GM19468 (cell line): ENCODE measurements around the gene EGR4.

ENCODE experiments used
- ATAC-seq: cut with Tn5 transposase; IDR thresholded peaks from one replicate; pipeline ENCODE4 v1.9.1; 2021; ENCODE audit warnings: mild to moderate bottlenecking, moderate library complexity, moderate number of reproducible peaks; ENCODE audit not compliant: unreplicated experiment; ENCODE audit errors: extremely low read depth

EGR4 gene

DNA sequence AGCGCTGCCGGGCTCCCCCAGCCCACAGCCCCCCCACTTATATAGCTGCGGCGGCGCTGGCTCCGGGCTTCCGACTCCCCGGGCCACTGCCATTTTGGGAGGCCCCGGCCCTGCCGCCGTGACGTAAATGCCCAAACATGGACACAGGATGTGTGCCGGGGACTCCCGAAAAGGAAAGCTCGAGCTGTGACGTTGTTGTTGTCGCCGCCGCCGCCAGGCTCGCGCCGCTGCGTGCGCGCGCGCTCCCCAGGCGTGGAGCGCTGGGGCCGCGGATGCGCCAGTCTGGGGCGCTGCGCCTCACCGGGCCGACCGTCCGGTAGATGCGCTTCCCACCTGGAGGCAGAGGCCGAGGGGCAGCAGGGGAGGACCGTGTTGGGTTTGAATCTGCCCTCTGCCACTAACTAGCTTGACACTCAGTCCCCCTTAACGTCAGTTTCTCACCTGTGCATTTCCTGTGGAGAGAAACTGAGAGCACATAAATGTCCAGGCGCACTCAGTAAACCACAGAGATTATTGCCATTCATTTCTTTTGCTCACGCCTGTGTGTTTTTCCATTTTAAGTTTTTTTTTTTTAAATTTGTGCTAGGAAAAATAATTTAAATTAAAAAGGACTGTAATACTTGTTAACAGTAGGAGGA, at the start of gene EGR4:
Gene EGR4, minus strand, starts transcription at position 15 of the 638 bp plus-strand sequence. CDS start 231 bp downstream, outside the sequence.
- ATAC-seq = peak; percentile 79

DNA sequence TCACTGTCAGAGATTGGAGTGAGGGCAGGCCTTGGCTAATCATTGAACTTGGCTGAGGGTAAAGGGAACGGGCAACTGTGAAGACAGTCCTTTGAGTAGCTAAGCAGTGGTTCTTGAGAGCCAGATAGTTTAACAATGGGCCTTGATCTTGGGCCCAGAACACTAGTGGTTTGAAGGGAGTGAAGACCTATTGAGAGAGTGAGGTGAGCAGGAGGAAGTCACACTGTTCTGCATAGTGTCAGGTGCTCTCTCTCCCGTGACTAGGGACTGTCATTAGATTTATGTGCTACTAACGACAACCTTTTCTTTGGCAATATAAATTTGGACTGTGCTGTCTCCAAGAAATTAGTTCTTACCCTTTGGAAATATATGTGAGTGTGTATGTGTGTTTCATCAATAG, 47.7 kb upstream of the EGR4 start:
- no peak for ATAC-seq

DNA sequence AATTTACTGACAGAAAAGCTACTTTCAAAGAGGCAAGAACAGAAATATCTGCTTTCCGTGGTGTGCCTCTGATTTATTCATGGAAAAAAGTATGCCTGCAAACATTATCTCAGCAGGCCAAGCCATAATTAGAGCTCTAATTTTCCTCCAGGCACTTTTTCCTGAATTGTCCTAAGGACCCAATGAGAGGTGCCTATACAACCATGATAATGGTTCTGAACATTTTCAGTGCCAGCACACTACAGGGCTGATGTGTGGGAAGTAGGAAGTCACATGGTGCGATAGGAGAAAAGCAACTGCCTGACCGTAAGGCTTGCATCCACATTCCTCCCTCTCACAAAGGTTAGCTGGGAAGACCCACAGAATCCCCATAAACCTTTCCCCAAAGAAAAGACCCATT, 45.9 kb upstream of the EGR4 start:
- ATAC-seq = no peak

DNA sequence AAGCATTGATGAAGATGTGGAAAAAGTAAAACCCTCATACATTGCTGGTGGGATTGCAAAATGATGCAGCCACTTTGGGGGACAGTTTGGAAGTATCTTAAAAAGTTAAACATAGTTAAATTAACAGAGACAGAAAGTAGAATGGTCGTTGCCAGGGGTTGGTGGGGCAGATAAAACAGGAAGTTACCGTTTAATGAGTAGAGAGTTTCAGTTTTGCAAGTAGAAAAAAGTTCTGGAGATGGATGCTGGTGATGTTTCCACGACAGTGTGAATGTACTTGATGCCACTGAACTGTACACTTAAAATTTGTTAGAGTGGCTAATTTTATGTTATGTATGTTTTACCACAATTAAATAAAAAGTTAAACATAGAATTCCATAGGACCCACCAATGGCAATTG, 44.5 kb upstream of the EGR4 start:
- ATAC-seq = no peak

DNA sequence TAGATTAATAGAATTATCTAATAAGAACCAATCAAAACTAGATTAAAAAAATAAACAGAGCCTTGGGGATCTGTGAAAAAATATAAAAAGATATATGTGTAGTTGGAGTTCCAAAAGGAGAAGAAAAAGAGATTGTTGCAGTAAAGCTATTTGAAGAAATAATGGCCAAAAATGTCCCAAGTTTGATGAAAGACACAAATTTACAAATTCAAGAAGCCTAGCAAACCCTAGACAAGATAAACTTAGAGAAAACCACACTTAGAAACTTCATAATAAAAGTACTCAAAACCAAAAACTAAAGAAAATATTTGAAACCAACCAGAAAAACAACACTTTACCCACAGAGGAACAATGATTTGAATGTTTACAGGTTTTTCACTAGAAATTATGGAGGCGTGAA, 41.3 kb upstream of the EGR4 start:
- ATAC-seq = no peak

DNA sequence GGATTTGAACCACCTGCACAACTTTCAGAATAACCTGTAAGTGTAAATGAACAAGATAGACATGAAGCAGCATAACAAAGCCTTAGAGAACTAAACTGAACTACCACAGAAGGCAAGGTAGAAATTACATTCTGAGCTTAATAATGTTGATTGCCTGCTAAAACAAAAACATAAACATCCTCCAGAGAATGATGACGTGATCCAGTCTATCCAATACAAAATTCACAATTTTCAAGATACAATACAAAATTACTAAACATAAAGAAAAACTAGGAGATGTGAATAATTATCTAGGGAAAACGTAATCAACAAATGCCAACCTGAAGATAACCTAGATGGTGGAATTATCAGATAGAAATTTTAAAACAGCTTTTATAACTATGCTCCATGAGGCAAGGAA, 40.7 kb upstream of the EGR4 start:
- ATAC-seq = no peak

DNA sequence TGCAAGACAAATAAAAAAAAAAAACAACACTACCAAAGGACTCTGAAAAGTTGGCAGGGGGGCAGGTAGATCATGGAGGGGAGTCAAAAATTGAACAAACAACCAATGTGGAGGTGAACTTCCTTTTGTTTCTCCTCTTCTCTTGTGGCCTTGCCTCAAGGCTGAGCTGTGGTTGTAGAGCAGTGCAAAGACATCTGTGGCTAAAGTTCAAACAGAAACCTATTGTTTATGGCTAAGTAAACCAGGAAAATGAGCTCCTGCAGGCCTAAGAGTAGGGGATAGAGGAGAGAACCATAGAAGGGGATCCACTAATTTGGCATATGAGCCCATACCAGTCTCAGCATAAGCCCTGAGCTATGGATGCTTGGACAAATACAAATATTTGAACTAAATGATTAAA, 40.2 kb upstream of the EGR4 start:
- no peak for ATAC-seq

DNA sequence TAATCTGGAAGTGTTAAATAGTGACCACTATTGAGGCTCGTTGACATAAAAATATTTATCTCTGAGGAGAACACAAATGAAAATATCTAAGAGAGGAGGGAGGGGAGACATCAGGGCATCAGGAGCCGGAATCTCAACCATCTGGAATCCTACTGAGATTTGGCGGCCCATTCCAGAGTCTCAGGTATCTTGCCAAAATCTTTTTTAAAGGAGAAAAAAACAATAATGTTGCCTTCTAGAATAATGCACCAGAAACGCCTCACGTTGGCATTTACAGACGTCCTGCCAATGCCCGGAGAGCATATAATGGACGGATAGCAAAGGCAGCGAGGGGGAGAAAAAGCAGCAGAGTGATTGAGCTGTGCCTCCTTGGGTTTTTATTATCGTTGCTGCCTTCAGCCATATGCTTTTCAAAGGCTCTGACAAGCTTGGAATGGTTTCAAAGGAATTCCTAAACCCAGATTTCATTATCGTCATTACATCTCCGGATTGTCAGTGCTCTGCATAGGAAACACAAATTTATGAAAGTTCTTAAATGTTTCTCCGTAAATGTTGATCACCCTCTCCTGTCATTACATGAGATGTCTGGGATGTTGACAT, 30.9 kb upstream of the EGR4 start:
- ATAC-seq = no peak

DNA sequence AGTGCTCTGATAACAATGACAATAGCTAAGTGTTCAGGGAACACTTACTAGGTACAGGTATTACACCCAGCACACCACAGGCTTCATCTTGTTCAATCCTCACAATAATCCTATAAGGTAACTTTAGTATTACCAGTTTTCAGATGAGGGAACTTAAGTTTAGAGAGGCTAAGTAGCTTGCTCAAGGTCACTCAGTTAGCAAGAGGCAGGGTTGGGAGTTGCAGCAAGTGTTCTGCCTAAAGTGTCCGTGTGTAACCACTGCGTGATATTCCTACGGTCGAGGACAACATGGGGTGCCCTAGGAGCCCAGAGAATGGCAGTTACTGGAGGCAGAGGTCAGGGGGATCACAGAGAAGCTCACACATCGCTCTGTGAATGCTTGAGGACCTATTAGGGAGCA, 30.2 kb upstream of the EGR4 start:
- ATAC-seq = no peak

DNA sequence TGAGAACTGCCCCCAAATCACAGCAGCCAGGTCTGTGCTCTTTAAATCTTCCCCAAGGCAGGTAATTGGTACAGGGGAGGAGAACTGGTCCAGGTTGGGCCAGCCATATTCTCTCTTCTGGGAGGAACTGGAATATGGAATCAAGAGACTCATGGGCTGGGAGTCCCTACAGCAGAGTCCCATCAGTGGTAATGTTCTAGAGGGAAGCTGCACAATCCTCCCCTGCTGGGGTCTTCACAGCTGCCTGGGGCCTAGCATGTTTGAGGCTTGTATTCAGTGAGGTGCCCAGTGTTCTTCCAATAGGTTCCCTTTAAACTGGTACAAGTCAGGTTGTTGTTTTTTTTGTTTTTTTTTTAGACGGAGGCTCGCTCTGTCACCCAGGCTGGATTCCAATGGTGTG, 21.1 kb upstream of the EGR4 start:
- ATAC-seq = no peak

DNA sequence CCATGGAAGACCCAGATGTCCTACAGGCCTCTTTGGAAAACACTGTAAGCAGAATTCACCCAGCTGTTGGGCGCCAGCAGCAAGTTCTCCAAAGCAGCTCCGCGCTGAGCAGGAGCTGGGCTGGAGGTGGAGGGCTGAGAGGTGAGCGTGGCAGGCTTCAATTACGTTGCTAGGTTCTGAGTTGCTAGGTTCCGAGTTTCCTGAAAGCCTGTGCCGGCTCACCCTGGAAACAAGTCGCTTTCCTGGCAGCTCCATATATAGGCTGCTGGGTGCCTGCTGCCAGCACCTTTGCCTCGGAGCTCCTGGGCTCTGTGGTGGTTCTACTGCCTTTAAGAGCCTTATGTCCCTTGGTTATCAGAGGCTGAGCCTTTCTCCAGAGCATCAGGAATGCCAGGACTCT, 14.4 kb upstream of the EGR4 start:
- ATAC-seq = no peak

DNA sequence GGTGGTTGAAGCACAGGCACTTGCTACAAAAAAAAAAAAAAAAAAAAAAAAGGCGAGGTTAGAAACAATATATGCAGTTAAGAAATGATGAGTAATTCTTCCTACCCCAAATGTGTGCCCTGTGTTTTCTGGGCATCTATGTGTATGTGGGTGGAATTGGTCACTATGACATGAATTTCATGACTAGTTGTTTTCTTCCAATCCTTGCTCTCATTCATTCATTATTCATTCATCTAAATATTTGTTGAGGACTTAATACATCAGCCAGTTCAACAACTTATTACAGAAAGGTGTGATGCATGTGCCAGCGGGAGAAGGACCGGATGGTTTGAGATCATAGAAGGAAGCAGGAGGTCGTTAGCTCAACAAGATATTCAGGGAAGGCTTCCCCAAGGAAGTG, 8.3 kb upstream of the EGR4 start:
- no peak for ATAC-seq

DNA sequence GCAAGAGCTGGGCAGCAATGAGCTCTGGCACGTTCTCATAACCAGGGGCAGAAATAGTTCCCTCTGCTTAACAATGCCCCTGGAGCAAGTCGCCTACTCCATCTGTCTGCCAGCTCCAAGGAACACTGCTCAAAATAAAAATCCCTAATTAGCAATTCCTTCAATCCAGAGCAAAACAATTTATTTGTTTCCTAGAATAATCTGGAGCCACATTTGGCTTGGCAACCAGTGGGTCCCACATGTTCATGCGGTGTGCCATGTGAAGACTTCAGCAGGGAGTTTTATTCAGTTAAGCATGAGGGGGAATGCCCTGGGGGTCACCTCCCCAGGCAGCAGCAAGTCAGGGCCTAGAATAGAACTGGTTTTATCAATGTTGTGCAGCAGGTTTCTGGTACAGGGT, 7.6 kb upstream of the EGR4 start:
- no peak for ATAC-seq

DNA sequence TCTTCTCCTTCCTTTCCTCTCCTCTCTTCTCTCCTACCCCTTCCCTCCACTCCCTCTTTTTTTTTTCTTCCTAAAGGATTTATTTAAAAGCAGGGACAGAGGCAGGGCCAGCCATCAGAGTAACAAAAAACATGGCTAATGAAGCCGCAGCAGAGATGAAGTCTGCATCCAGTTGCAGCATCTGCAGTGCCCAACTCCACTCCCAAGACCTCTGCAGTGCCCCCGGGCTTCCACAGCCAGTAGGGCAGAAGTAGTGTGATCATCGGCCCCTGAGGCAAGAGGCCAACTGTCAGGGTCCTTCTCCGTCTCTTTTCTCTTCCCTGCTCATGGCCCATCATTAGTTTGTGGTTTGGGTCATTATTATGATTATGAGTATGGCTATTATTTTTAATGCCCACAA, 4.2 kb upstream of the EGR4 start:
- no peak for ATAC-seq

DNA sequence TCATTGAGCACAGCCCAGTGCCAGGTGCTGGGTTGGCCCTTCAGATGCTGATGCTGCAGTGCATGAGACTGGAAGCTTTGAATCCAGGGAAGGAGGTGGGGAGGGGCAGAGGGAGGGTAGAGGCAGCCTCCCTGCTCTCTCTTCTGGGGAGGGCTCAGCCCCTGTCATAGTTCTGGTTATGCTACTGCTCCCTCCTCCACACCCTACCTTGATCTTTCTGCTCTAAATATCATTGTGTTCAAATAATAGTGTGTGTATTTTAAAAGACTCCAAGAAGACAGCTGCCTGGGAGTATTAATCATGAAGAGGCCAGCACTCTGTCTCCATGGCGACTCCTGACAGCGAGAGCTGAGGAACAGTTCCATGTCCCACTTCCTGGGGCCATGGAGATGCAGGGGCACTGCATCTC, 3.8 kb upstream of the EGR4 start:
- ATAC-seq = no peak

DNA sequence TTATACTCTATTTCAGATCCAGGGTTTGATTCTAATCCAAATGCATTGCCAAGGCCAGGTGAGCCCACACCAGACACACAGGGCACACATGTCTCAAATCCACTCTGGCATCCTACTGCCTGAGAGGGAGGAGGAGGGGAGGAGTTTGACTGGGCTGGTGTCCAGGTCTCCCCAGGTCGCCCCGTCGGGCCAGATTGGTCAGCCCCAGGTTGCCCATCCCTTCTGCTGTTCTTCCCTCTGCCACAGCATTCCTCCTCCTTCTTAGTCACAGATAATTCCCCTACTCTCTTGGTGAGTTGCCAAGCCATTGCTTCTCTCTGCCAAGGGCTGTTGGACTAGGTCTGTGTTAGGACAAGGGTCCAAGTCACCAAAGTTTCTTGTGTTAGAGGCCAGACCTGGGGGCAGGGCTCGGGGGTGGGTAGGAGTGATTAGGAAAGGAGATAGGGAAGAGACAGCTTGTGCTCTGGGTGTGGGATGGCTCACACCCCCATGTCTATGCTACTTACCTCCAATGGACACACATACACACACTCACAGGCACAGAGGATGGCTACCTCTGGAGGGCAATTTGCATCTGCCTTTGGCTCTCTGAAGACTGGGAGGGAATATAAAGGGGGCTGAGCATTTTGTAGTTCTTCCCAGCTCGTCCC, 2.5 kb upstream of the EGR4 start:
- no peak for ATAC-seq

DNA sequence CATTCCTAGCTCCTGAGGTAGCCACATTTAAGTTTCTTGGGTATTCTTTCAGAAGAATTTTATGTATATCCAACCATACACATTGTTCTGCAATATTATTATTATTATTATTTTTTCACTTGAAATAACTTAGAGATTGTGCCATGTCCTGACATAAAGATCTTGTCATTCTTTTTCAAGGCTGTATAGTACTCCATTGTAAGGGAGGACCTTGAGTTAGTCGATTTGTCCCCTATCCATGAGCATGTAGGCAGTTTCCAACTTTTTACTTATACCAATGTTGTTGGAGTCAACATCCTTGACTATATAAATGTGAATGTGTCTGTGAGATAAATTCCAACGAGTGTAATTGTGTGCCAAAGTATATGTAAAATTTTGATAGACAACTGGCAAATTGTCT, 891 bp upstream of the EGR4 start:
- no peak for ATAC-seq

DNA sequence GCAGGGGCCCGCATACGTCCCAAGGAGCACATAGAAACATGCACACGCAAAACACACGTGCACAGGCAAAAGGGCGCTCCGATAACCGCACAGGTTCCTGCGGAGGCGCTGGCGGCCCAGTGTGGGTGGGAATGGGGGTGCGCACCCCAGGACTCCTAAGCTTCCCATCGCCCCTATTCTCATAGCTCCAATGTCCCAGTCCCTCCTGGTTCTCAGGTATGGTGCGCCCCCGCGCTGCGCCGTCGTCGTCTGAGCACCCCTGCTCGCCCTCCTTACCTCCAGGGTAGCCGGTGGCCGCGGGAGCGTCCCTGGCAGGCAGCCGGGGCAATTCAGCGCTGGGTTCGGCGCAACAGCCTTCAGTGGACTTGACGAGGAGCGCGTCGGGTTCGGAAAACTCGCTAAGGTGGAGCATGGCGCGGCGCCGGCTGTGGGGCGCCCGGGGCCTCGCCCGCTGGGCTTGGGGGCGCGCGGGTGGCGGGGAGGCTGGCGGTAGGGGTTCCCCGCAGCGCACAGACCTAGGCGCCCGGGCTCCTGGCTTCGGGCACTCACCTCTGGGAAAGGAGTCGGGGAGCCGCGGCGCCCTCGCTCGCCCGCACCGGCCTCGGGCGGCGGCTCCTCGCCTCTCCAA, 328 bp downstream of the EGR4 start:
- no peak for ATAC-seq

DNA sequence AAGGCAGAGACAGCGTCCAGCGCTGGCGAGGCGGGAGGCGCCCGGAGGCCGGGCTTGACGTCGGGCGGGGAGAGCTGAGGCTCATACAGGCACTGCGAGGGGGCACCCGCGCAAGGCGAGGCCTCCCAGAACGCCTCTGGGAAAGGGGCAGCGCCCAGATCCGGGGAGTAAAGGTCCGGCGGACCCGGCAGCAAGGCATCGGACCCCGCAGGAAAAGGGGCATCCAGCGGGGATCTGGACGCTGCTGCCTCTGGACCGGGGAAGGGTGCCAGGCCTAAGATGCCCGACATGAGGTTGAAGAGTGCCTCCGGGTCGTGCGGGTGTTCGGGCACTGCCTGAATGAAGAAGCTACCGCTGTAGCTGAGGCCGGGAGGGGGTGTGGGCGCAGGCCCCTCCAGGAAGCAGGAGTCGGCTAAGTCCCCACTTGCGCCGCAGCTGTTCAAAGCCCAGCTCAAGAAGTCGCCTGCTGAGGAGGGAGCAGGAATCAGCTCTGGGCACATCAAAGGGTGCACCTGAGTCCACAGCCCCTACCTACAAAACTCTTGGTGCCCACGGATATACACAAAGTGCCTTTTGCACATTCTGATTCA, 937 bp downstream of the EGR4 start:
- no peak for ATAC-seq

DNA sequence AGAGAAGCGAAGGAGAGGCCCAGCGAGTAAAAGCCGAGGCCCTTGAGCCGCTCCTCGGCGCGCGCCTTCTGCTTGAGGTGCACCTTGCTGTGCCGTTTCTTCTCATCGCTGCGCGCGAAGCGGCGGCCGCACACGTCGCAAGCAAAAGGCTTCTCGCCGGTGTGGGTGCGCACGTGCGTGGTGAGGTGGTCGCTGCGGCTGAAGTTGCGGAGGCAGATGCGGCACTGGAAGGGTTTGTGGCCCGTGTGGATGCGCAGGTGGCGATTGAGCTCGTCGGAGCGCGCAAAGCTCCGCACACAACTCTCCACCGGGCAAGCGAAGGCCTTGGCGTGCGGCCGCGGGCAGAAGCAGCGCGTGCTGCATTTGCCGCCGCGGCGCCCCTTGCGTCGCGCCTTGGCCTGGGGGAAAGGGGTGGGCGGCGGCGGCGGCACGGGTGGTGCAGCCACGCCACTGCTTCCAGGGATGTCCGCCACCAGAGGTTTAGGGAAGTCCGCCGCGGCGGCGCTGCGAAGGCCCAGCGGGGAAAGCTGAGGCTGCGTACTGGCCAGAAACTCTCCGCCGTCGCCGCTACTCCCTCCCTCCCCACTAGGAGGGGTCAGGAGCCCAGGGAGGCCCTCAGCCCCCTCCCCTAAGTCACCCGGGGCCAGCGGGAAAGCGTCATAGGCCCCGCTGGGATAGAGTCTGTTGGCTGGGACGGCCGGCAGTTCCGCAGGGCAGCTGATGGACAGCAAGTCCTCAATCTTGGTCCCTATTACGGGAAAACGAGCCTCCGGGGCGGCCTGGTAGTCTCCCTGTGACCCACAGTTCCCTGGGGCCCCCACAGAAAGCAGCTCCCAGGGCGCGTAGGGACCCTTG, 1.7 kb downstream of the EGR4 start:
- no peak for ATAC-seq
